ENCODE results near the gene ADAMTS18.

ADAMTS18 gene

GRCh38 chr16:77449208-77449607 is 14.4 kb upstream of the ADAMTS18 start:
- Mint-ChIP-seq H3K4me1 (ENCODE audit: low read depth) (no peaks in the 10 kb centered on the region), H3K4me3 (no peak overlapping the region), H3K27me3 (peaks cover 26% of the 10 kb centered on the region), H3K9me3 (no peaks in the 10 kb centered on the region), H3K36me3 (ENCODE audit: low read depth) (no peaks in the 10 kb centered on the region), H3K27ac (no peak overlapping the region)

GRCh38 chr16:77445324-77445723 is 10.5 kb upstream of the ADAMTS18 start:
- Mint-ChIP-seq H3K9me3 (no peaks in the 10 kb centered on the region), H3K4me1 (ENCODE audit: low read depth) (no peaks in the 10 kb centered on the region), H3K36me3 (ENCODE audit: low read depth) (no peaks in the 10 kb centered on the region), H3K27ac (no peak overlapping the region), H3K4me3 (no peak overlapping the region), H3K27me3 (peaks cover 32% of the 10 kb centered on the region)

GRCh38 chr16:77444147-77444460 is 9.3 kb upstream of the ADAMTS18 start:
- Mint-ChIP-seq H3K27ac (no peak overlapping the region), H3K27me3 (peaks cover 28% of the 10 kb centered on the region), H3K4me3 (no peak overlapping the region), H3K9me3 (no peaks in the 10 kb centered on the region), H3K36me3 (ENCODE audit: low read depth) (no peaks in the 10 kb centered on the region), H3K4me1 (ENCODE audit: low read depth) (no peaks in the 10 kb centered on the region)

GRCh38 chr16:77443357-77444146 is 8.7 kb upstream of the ADAMTS18 start:
- peaks cover 29% of the 10 kb centered on the region for H3K27me3 Mint-ChIP-seq
- H3K4me1 Mint-ChIP-seq (ENCODE audit: low read depth): no peaks in the 10 kb centered on the region
- H3K36me3 Mint-ChIP-seq (ENCODE audit: low read depth): no peaks in the 10 kb centered on the region
- no peak overlapping the region for H3K4me3 Mint-ChIP-seq
- no peaks in the 10 kb centered on the region for H3K9me3 Mint-ChIP-seq
- H3K27ac Mint-ChIP-seq: no peak overlapping the region

GRCh38 chr16:77442078-77442477 is 7.2 kb upstream of the ADAMTS18 start:
- Mint-ChIP-seq H3K27ac (no peak overlapping the region), H3K36me3 (ENCODE audit: low read depth) (no peaks in the 10 kb centered on the region), H3K9me3 (no peaks in the 10 kb centered on the region), H3K4me1 (ENCODE audit: low read depth) (no peaks in the 10 kb centered on the region), H3K4me3 (no peak overlapping the region), H3K27me3 (peaks cover 36% of the 10 kb centered on the region)

GRCh38 chr16:77439106-77439505 is 4.3 kb upstream of the ADAMTS18 start:
- no peaks in the 10 kb centered on the region for H3K4me1 Mint-ChIP-seq (ENCODE audit: low read depth)
- no peak overlapping the region for H3K27ac Mint-ChIP-seq
- H3K9me3 Mint-ChIP-seq: no peaks in the 10 kb centered on the region
- H3K36me3 Mint-ChIP-seq (ENCODE audit: low read depth): no peaks in the 10 kb centered on the region
- peaks cover 39% of the 10 kb centered on the region for H3K27me3 Mint-ChIP-seq
- H3K4me3 Mint-ChIP-seq: no peak overlapping the region

GRCh38 chr16:77437859-77438258 is 3.0 kb upstream of the ADAMTS18 start:
- peaks cover 52% of the 10 kb centered on the region for H3K27me3 Mint-ChIP-seq
- H3K27ac Mint-ChIP-seq: no peak overlapping the region
- no peak overlapping the region for H3K4me3 Mint-ChIP-seq
- H3K36me3 Mint-ChIP-seq (ENCODE audit: low read depth): no peaks in the 10 kb centered on the region
- H3K9me3 Mint-ChIP-seq: no peaks in the 10 kb centered on the region
- H3K4me1 Mint-ChIP-seq (ENCODE audit: low read depth): no peaks in the 10 kb centered on the region

- H3K4me3 Mint-ChIP-seq: no peak overlapping the region
- no peaks in the 10 kb centered on the region for H3K9me3 Mint-ChIP-seq
- no peaks in the 10 kb centered on the region for H3K4me1 Mint-ChIP-seq (ENCODE audit: low read depth)
- H3K36me3 Mint-ChIP-seq (ENCODE audit: low read depth): no peaks in the 10 kb centered on the region
- peaks cover 63% of the 10 kb centered on the region for H3K27me3 Mint-ChIP-seq
- H3K27ac Mint-ChIP-seq: no peak overlapping the region
Measured at GRCh38 chr16:77435272-77435820, 512 bp upstream of the ADAMTS18 start.

- H3K27ac Mint-ChIP-seq: no peak overlapping the region
Measured at GRCh38 chr16:77434022-77434529, 758 bp downstream of the ADAMTS18 start.

GRCh38 chr16:77433146-77433545 is 1.7 kb downstream of the ADAMTS18 start:
- H3K4me1 Mint-ChIP-seq (ENCODE audit: low read depth): no peaks in the 10 kb centered on the region
- no peak overlapping the region for H3K4me3 Mint-ChIP-seq
- no peak overlapping the region for H3K27ac Mint-ChIP-seq
- H3K9me3 Mint-ChIP-seq: peaks cover 5% of the 10 kb centered on the region
- H3K36me3 Mint-ChIP-seq (ENCODE audit: low read depth): no peaks in the 10 kb centered on the region
- peaks cover 68% of the 10 kb centered on the region for H3K27me3 Mint-ChIP-seq

More at GRCh38 chr16:77434022-77434529, 758 bp downstream of the ADAMTS18 start:
- peaks cover 67% of the 10 kb centered on the region for H3K27me3 Mint-ChIP-seq
- no peak overlapping the region for H3K4me3 Mint-ChIP-seq
- H3K36me3 Mint-ChIP-seq (ENCODE audit: low read depth): no peaks in the 10 kb centered on the region
- H3K9me3 Mint-ChIP-seq: peaks cover 2% of the 10 kb centered on the region
- no peaks in the 10 kb centered on the region for H3K4me1 Mint-ChIP-seq (ENCODE audit: low read depth)

GRCh38 chr16:77432264-77432663 is 2.6 kb downstream of the ADAMTS18 start:
- H3K4me3 Mint-ChIP-seq: no peak overlapping the region

GRCh38 chr16:77430787-77431585 is 3.8 kb downstream of the ADAMTS18 start:
- no peaks in the 10 kb centered on the region for H3K4me1 Mint-ChIP-seq (ENCODE audit: low read depth)
- peaks cover 59% of the 10 kb centered on the region for H3K27me3 Mint-ChIP-seq
- no peaks in the 10 kb centered on the region for H3K36me3 Mint-ChIP-seq (ENCODE audit: low read depth)
- H3K27ac Mint-ChIP-seq: no peak overlapping the region
- H3K4me3 Mint-ChIP-seq: no peak overlapping the region
- H3K9me3 Mint-ChIP-seq: peaks cover 5% of the 10 kb centered on the region

More at GRCh38 chr16:77432264-77432663, 2.6 kb downstream of the ADAMTS18 start:
- Mint-ChIP-seq H3K36me3 (ENCODE audit: low read depth) (no peaks in the 10 kb centered on the region), H3K9me3 (peaks cover 5% of the 10 kb centered on the region), H3K27me3 (peaks cover 64% of the 10 kb centered on the region), H3K4me1 (ENCODE audit: low read depth) (no peaks in the 10 kb centered on the region), H3K27ac (no peak overlapping the region)

GRCh38 chr16:77430360-77430759 is 4.5 kb downstream of the ADAMTS18 start:
- Mint-ChIP-seq H3K27ac (no peak overlapping the region), H3K27me3 (peaks cover 53% of the 10 kb centered on the region), H3K36me3 (ENCODE audit: low read depth) (no peaks in the 10 kb centered on the region), H3K4me3 (no peak overlapping the region), H3K9me3 (peaks cover 5% of the 10 kb centered on the region), H3K4me1 (ENCODE audit: low read depth) (no peaks in the 10 kb centered on the region)

- H3K27ac Mint-ChIP-seq: no peak overlapping the region
- peaks cover 19% of the 10 kb centered on the region for H3K27me3 Mint-ChIP-seq
- no peaks in the 10 kb centered on the region for H3K4me1 Mint-ChIP-seq (ENCODE audit: low read depth)
- peaks cover 5% of the 10 kb centered on the region for H3K9me3 Mint-ChIP-seq
- no peak overlapping the region for H3K4me3 Mint-ChIP-seq
- H3K36me3 Mint-ChIP-seq (ENCODE audit: low read depth): no peaks in the 10 kb centered on the region
Measured at GRCh38 chr16:77424871-77425604, 9.8 kb downstream of the ADAMTS18 start.

Measured in stimulated activated naive CD8-positive, alpha-beta T cell treated with anti-CD3 and anti-CD28 coated beads, Interleukin-15, Interleukin-2, amounts not matched to agents 100 ng/mL and 50 ng/mL, for 24 hours (primary cell).